ENCODE data around the gene SLX4IP. TPM values are rescaled to one million over a fixed set of nuclear protein-coding genes. Genes with fewer than 3 reads are reported as not detected.

The SLX4IP gene
- total RNA-seq, 4 donors from 2014 or later, result 1.3 to 3.0 (median 1.9) TPM

- H3K27me3 ChIP-seq, result no peaks in the 10 kb centered on the region
- H3K27ac ChIP-seq, result no peak overlapping the region
- TF ChIP-seq POLR2A (IDR thresholded peaks at IDR 0.05), result no peak
- no peak for TF ChIP-seq EP300 (IDR thresholded peaks at IDR 0.05)
- TF ChIP-seq POLR2AphosphoS5 (IDR thresholded peaks at IDR 0.05), result no peak
- TF ChIP-seq CTCF (IDR thresholded peaks at IDR 0.05), result no peak
- H3K4me1 ChIP-seq, result peaks cover 0 to 8% (median 5%) of the 10 kb centered on the region in 3 donors
- ATAC-seq, result no peak
- WGBS, 2 donors (ENCODE audit: low coverage in 1 of 2), result 90 to 95% methylated on average over 12 to 13 of the region's 14 CpGs
- no peaks in the 10 kb centered on the region for H3K9me3 ChIP-seq
- no peak overlapping the region for H3K4me3 ChIP-seq
- no peaks in the 10 kb centered on the region for H3K36me3 ChIP-seq
These were observed 115.4 kb downstream of the SLX4IP start for GRCh38 chr20:10550204-10551118.

- no peak for ATAC-seq
- WGBS, 2 donors (ENCODE audit: low coverage in 1 of 2), result 87 to 98% methylated on average over 4 to 7 of the region's 8 CpGs
- TF ChIP-seq POLR2A (IDR thresholded peaks at IDR 0.05), result no peak
- no peak for TF ChIP-seq POLR2AphosphoS5 (IDR thresholded peaks at IDR 0.05)
- no peak for TF ChIP-seq CTCF (IDR thresholded peaks at IDR 0.05)
- no peak for TF ChIP-seq EP300 (IDR thresholded peaks at IDR 0.05)
- Histone ChIP-seq H3K27ac (no peak overlapping the region), H3K27me3 (no peaks in the 10 kb centered on the region), H3K36me3 (no peaks in the 10 kb centered on the region), H3K4me1 (peaks cover 0 to 15% (median 5%) of the 10 kb centered on the region in 3 donors), H3K4me3 (no peak overlapping the region), H3K9me3 (no peaks in the 10 kb centered on the region)
These were observed 116.9 kb downstream of the SLX4IP start for GRCh38 chr20:10551732-10552724.

- H3K4me3 ChIP-seq, result no peak overlapping the region
- no peak for ATAC-seq
- no peak for TF ChIP-seq POLR2AphosphoS5 (IDR thresholded peaks at IDR 0.05)
- TF ChIP-seq POLR2A (IDR thresholded peaks at IDR 0.05), result no peak
- peak; percentile 30 to 77 (median 68) for TF ChIP-seq CTCF (IDR thresholded peaks at IDR 0.05)
- H3K27ac ChIP-seq, result no peak overlapping the region
- H3K4me1 ChIP-seq, result peaks cover 0 to 15% (median 5%) of the 10 kb centered on the region in 3 donors
- 46% methylated on average over 5 of the region's 5 CpGs for WGBS, 2 donors (ENCODE audit: low coverage in 1 of 2)
- H3K36me3 ChIP-seq, result no peaks in the 10 kb centered on the region
- no peaks in the 10 kb centered on the region for H3K9me3 ChIP-seq
- no peaks in the 10 kb centered on the region for H3K27me3 ChIP-seq
These were observed 118.3 kb downstream of the SLX4IP start for GRCh38 chr20:10553326-10553984.

GRCh38 chr20:10554285-10554684, 119.2 kb downstream of the SLX4IP start:
- WGBS, 2 donors (ENCODE audit: low coverage in 1 of 2), result 80 to 91% methylated on average over 2 of the region's 2 CpGs
- Histone ChIP-seq H3K4me1 (peaks cover 0 to 15% (median 5%) of the 10 kb centered on the region in 3 donors), H3K27me3 (no peaks in the 10 kb centered on the region), H3K4me3 (no peak overlapping the region), H3K27ac (no peak overlapping the region), H3K9me3 (no peaks in the 10 kb centered on the region), H3K36me3 (no peaks in the 10 kb centered on the region)
- no peak for ATAC-seq
- TF ChIP-seq POLR2A (IDR thresholded peaks at IDR 0.05) (no peak), CTCF (IDR thresholded peaks at IDR 0.05) (no peak), EP300 (IDR thresholded peaks at IDR 0.05) (no peak), POLR2AphosphoS5 (IDR thresholded peaks at IDR 0.05) (no peak)

Measured in gastroesophageal sphincter (tissue), 4 donors.